K562 (cell line): Measurements from ENCODE around the gene ABCC9. TPM values are rescaled to one million over a fixed set of nuclear protein-coding genes. Genes with fewer than 3 reads are reported as not detected.

Source experiments
- ATAC-seq: fragments of 200-7000 bp; cut with Tn5 transposase; 3 replicates; pipeline ENCODE4 v1.9.1; 2020; ENCODE audit warnings: moderate library complexity
- BruUV-seq: library from RNA; stranded (reverse); fragments of 400-500 nt; replicated peaks from 2 replicates; lab custom pipeline; 2021; lab: Mats Ljungman, UMichigan
- CTCF ChIA-PET: fragments of 300-600 bp; formaldehyde crosslinking; extraction: SDS; loops from one replicate; lab custom pipeline; 2021; ENCODE audit warnings: low intra/inter-chr PET ratio; lab: Yijun Ruan, JAX
- POLR2A ChIA-PET: fragments of 300-600, 350-650 bp; sonication (Branson Sonifier 250); formaldehyde crosslinking; extraction: SDS; loops from one replicate; lab custom pipeline; 2021; ENCODE audit warnings: antibody characterized with exemption, inconsistent platforms; lab: Yijun Ruan, JAX
- DNase-seq, 4 experiments: peaks; one replicate each; pipeline versions ENCODE4 v3.0.0 to v3.0.0-alpha.2; 2011 to 2018; ENCODE audit warnings: low spot score in 3 of 4, mixed read lengths in 3 of 4; ENCODE audit errors: extremely low read depth in 1 of 4
- FAIRE-seq: peaks from 2 replicates; lab custom pipeline; 2011; peaks lifted over from hg19 to GRCh38; lab: Jason Lieb, UNC
- H2AFZ ChIP-seq: 2 replicates; pipeline ENCODE4 v1.6.0; 2011; ENCODE audit warnings: low read depth, low read length, control low read depth, inconsistent platforms
- H3K27ac ChIP-seq: fragments of 200-600 bp; 3 replicates; pipeline ENCODE4 v1.8.0; 2011; ENCODE audit warnings: low read depth, mild to moderate bottlenecking, control low read depth, inconsistent platforms, low read length, moderate library complexity, mixed read lengths; ENCODE audit errors: extremely low read depth
- H3K27me3 ChIP-seq, 2 experiments: fragments of 300-600 bp in 1 of 2; 2 replicates in 1 of 2; 3 replicates in 1 of 2; pipeline versions ENCODE4 v1.6.0 to v1.8.0; 2011; ENCODE audit warnings: inconsistent platforms in 2 of 2, low read length in 2 of 2, mild to moderate bottlenecking in 1 of 2, mixed read lengths in 1 of 2, moderate library complexity in 1 of 2; ENCODE audit not compliant: control insufficient read depth in 2 of 2, insufficient read depth in 2 of 2
- H3K36me3 ChIP-seq: fragments of 300-600 bp; 3 replicates; pipeline ENCODE4 v1.8.0; 2011; ENCODE audit warnings: mild to moderate bottlenecking, low read length, inconsistent platforms; ENCODE audit not compliant: control insufficient read depth, insufficient read depth
- H3K4me1 ChIP-seq, 2 experiments: fragments of 200-600 bp in 1 of 2; replicated peaks in 1 of 2; 2 replicates in 1 of 2; 3 replicates in 1 of 2; pipeline versions ENCODE4 v1.5.1 to v1.8.0; 2011; ENCODE audit warnings: inconsistent platforms in 2 of 2, low read length in 2 of 2, mild to moderate bottlenecking in 1 of 2, mixed read lengths in 1 of 2, moderate library complexity in 1 of 2; ENCODE audit not compliant: control insufficient read depth in 2 of 2, insufficient read depth in 2 of 2
- H3K4me2 ChIP-seq: 2 replicates; pipeline ENCODE4 v1.6.1; 2011; ENCODE audit warnings: low read length, control low read depth, inconsistent platforms, mixed read lengths; ENCODE audit not compliant: insufficient read depth
- H3K4me3 ChIP-seq: fragments of 200-600 bp; sonication (generic), shearing (Covaris generic); 2 replicates; pipeline ENCODE4 v1.5.1; 2016; ENCODE audit warnings: control low read depth, inconsistent platforms
- H3K79me2 ChIP-seq: fragments of 200-600 bp; 3 replicates; pipeline ENCODE4 v1.8.0; 2011; ENCODE audit warnings: low read length, inconsistent platforms; ENCODE audit not compliant: control insufficient read depth, insufficient read depth
- H3K9ac ChIP-seq, 2 experiments: 2 replicates each; pipeline versions ENCODE4 v1.6.0 to v1.6.1; 2011; ENCODE audit warnings: low read depth in 2 of 2, low read length in 2 of 2, control low read depth in 1 of 2, inconsistent platforms in 1 of 2, mild to moderate bottlenecking in 1 of 2, mixed read lengths in 1 of 2; ENCODE audit not compliant: insufficient read depth in 1 of 2
- H3K9me1 ChIP-seq: one replicate; pipeline ENCODE4 v1.6.0; 2011; ENCODE audit warnings: inconsistent platforms, mild to moderate bottlenecking, low read length, moderate library complexity; ENCODE audit not compliant: control insufficient read depth, insufficient read depth
- H3K9me3 ChIP-seq: replicated peaks from 2 replicates; pipeline ENCODE4 v1.5.1; 2011; ENCODE audit warnings: low read depth, low read length, inconsistent platforms; ENCODE audit not compliant: control insufficient read depth, insufficient read depth
- H4K20me1 ChIP-seq: replicated peaks from 2 replicates; pipeline ENCODE4 v1.6.1; 2011; ENCODE audit warnings: low read length, inconsistent platforms, mixed read lengths; ENCODE audit not compliant: control insufficient read depth, insufficient read depth
- CBFA2T3 ChIP-seq: fragments of 450-650 bp; IDR thresholded peaks from 2 replicates; pipeline ENCODE4 v1.6.1; 2017
- KDM5B ChIP-seq: fragments of 200-600 bp; sonication (generic); IDR thresholded peaks from 2 replicates; pipeline ENCODE4 v1.6.1; 2012; ENCODE audit warnings: low read depth, mild to moderate bottlenecking, moderate library complexity, low read length, control low read depth, inconsistent platforms; ENCODE audit not compliant: insufficient replicate concordance
- MAFK ChIP-seq: IDR thresholded peaks from 2 replicates; pipeline ENCODE4 v1.6.1; 2011; ENCODE audit warnings: low read length, improper control_type of control experiment
- MEF2A ChIP-seq: IDR thresholded peaks from 2 replicates; pipeline ENCODE4 v1.6.1; 2011; ENCODE audit warnings: low read depth, mild to moderate bottlenecking, low read length, moderate library complexity; ENCODE audit not compliant: control insufficient read depth
- WGBS: fragments of 100-300 bp; shearing (Covaris generic); methylation state at CpG from one replicate; pipeline ENCODE4 v1.1.6; 2016; ENCODE audit warnings: low coverage, mixed read lengths; ENCODE audit not compliant: insufficient coverage; ENCODE audit errors: missing lambda C conversion rate; 5-methylcytosine and 5-hydroxymethylcytosine counted together
- in situ Hi-C: fragments of 300-500 bp; cut with MboI; formaldehyde crosslinking; loops from 4 replicates; pipeline ENCODE4 v1.15.0; 2018; ENCODE audit warnings: inconsistent platforms, mixed read lengths
- intact Hi-C: fragments of 100-400 bp; cut with micrococcal nuclease; formaldehyde crosslinking; loops from 2 replicates; pipeline ENCODE4 v1.14.2; 2022
- polyA plus RNA-seq, 8 experiments: library from polyadenylated mRNA; depleted of rRNA in 4 of 8; stranded (reverse) in 5 of 8; unstranded in 3 of 8; fragments of >200 nt; fragmentation: Nextera tagmentation in 2 of 8; fragmentation: Illumina TruSeq in 1 of 8; extraction: Ambion mirVana in 2 of 8; extraction: Trizol in 1 of 8; gene quantifications; 2 replicates each; pipeline versions ENCODE4 v1.2.1 to v1.2.3, GENCODE V29; 2011 to 2014; ENCODE audit warnings: inconsistent platforms in 1 of 8, missing spikeins in 1 of 8
- total RNA-seq, 7 experiments: library from RNA; depleted of rRNA in 6 of 7; stranded (reverse); fragments of >200 nt in 6 of 7; fragmentation: Illumina TruSeq in 2 of 7; extraction: Trizol in 2 of 7; gene quantifications; 2 replicates each; pipeline versions ENCODE4 v1.2.1 to v1.2.3, GENCODE V29; 2011 to 2021; ENCODE audit warnings: low replicate concordance in 1 of 7
- TF ChIP-seq, protein P1 (sequence below): fragments of 450-650 bp; IDR thresholded peaks from 2 replicates; pipeline ENCODE4 v1.6.1; 2016; ENCODE audit warnings: borderline replicate concordance

ABCC9 gene
- total and polyA plus RNA-seq, 9 of the 15 experiments (the other 6 are each of a cell fraction or from before 2014, with no cell fraction given): 0.05 to 0.40 (median 0.18) TPM

GRCh38 chr12:21879312-21879711, 61.9 kb downstream of the ABCC9 start:
- ATAC-seq (no peak), DNase-seq (no peak), FAIRE-seq (no peak)
- H3K4me1 ChIP-seq: no peaks in the 10 kb centered on the region
- H3K36me3 ChIP-seq: no peaks in the 10 kb centered on the region
- H3K27ac ChIP-seq: no peak overlapping the region
- no peaks in the 10 kb centered on the region for H3K9me1 ChIP-seq
- H3K9ac ChIP-seq: no peak overlapping the region
- no peak overlapping the region for H2AFZ ChIP-seq
- BruUV-seq: no TSS peak
- no peaks in the 10 kb centered on the region for H3K27me3 ChIP-seq
- H3K4me2 ChIP-seq: no peak overlapping the region
- no peaks in the 10 kb centered on the region for H4K20me1 ChIP-seq
- intact Hi-C loops (no loop called here), in situ Hi-C loops (no loop called here)
- TF ChIP-seq MAFK: no peak
- no peak for TF ChIP-seq KDM5B
- TF ChIP-seq, protein P1, sequence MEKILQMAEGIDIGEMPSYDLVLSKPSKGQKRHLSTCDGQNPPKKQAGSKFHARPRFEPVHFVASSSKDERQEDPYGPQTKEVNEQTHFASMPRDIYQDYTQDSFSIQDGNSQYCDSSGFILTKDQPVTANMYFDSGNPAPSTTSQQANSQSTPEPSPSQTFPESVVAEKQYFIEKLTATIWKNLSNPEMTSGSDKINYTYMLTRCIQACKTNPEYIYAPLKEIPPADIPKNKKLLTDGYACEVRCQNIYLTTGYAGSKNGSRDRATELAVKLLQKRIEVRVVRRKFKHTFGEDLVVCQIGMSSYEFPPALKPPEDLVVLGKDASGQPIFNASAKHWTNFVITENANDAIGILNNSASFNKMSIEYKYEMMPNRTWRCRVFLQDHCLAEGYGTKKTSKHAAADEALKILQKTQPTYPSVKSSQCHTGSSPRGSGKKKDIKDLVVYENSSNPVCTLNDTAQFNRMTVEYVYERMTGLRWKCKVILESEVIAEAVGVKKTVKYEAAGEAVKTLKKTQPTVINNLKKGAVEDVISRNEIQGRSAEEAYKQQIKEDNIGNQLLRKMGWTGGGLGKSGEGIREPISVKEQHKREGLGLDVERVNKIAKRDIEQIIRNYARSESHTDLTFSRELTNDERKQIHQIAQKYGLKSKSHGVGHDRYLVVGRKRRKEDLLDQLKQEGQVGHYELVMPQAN: no peak
- no peak for TF ChIP-seq CBFA2T3
- no peak for TF ChIP-seq MEF2A
- no peak overlapping the region for H3K4me3 ChIP-seq
- H3K79me2 ChIP-seq: no peaks in the 10 kb centered on the region
- 0% methylated on average over 1 of the region's 1 CpG for WGBS
- ChIA-PET POLR2A (no interaction called here), CTCF (no interaction called here)
- H3K9me3 ChIP-seq: no peaks in the 10 kb centered on the region
